ENCODE measurements around the gene LAMP2. TPM values are rescaled to one million over a fixed set of nuclear protein-coding genes. Genes with fewer than 3 reads are reported as not detected.

Gene LAMP2
- polyA plus RNA-seq (2012; ENCODE audit: insufficient read length, low read depth): 50.0 TPM

DNA sequence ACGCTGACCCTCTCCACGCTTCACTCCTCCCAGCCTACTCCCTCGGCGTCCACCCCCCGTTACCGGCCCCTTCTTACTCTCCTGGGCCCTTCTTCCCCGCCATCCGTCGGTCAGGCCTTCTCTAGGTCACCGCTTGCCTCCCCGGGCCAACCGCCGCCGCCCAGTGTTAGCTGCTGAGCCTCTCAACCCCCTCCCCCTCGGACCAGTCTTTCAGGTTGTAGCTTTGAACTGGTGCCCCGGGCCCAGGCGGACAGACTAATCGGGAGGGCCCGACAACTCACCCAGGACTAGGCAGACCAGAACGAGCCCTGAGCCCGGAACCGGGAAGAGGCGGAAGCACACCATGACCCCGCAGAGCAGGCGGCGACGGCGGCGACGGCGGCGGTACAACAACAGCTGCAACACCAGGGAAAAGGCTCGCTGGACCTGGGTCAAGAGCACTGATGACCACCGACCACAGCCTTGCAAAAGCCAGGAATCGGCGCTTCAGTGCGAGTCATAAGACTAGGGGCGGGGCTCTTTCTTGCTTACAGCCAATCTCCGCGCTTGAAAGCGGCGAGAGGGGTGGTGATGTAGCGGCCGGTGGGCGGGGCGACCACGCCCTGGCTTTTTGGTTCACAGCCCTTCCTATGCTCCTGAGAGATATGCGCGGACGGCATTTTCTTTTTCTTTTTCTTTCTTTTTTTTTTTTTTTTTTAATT lies at the start of gene LAMP2:
TSS of gene LAMP2 (minus strand) at position 472 of the 701 bp plus-strand sequence. CDS start at position 345, 127 bp downstream.
- TF ChIP-seq FOXP2 (optimal IDR thresholded peaks at IDR 0.05; ENCODE audit: borderline replicate concordance, extremely low read depth, extremely low read length, insufficient read depth) (no peak), SIN3A (IDR thresholded peaks at IDR 0.05; ENCODE audit: borderline replicate concordance, insufficient read depth, low read length) (no peak), TAF1 (IDR thresholded peaks at IDR 0.05; ENCODE audit: borderline replicate concordance, insufficient read depth, low read length) (peak; percentile 88), POLR2AphosphoS5 (IDR thresholded peaks at IDR 0.05; ENCODE audit: low read depth, low read length) (peak; percentile 80)
- TF ChIP-seq, protein P1, sequence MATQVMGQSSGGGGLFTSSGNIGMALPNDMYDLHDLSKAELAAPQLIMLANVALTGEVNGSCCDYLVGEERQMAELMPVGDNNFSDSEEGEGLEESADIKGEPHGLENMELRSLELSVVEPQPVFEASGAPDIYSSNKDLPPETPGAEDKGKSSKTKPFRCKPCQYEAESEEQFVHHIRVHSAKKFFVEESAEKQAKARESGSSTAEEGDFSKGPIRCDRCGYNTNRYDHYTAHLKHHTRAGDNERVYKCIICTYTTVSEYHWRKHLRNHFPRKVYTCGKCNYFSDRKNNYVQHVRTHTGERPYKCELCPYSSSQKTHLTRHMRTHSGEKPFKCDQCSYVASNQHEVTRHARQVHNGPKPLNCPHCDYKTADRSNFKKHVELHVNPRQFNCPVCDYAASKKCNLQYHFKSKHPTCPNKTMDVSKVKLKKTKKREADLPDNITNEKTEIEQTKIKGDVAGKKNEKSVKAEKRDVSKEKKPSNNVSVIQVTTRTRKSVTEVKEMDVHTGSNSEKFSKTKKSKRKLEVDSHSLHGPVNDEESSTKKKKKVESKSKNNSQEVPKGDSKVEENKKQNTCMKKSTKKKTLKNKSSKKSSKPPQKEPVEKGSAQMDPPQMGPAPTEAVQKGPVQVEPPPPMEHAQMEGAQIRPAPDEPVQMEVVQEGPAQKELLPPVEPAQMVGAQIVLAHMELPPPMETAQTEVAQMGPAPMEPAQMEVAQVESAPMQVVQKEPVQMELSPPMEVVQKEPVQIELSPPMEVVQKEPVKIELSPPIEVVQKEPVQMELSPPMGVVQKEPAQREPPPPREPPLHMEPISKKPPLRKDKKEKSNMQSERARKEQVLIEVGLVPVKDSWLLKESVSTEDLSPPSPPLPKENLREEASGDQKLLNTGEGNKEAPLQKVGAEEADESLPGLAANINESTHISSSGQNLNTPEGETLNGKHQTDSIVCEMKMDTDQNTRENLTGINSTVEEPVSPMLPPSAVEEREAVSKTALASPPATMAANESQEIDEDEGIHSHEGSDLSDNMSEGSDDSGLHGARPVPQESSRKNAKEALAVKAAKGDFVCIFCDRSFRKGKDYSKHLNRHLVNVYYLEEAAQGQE (IDR thresholded peaks at IDR 0.05; ENCODE audit: insufficient read depth in 1 of 2, low read depth in 2 of 2, low read length in 2 of 2): 0 out of 4 replicates have a peak, but pooled peaks of 1 of the 2 experiments have one; percentile 37

- TF ChIP-seq TAF1 (IDR thresholded peaks at IDR 0.05; ENCODE audit: borderline replicate concordance, insufficient read depth, low read length): no peak
- no peak for TF ChIP-seq FOXP2 (optimal IDR thresholded peaks at IDR 0.05; ENCODE audit: borderline replicate concordance, extremely low read depth, extremely low read length, insufficient read depth)
- TF ChIP-seq, protein P1 (IDR thresholded peaks at IDR 0.05; ENCODE audit: insufficient read depth in 1 of 2, low read depth in 2 of 2, low read length in 2 of 2): no peak
- no peak for TF ChIP-seq SIN3A (IDR thresholded peaks at IDR 0.05; ENCODE audit: borderline replicate concordance, insufficient read depth, low read length)
Observed at GRCh38 chrX:120517936-120518335, 48.8 kb upstream of the LAMP2 start.

GRCh38 chrX:120514236-120514635 lies 45.1 kb upstream of the LAMP2 start:
- TF ChIP-seq FOXP2 (optimal IDR thresholded peaks at IDR 0.05; ENCODE audit: borderline replicate concordance, extremely low read depth, extremely low read length, insufficient read depth): no peak
- TF ChIP-seq SIN3A (IDR thresholded peaks at IDR 0.05; ENCODE audit: borderline replicate concordance, insufficient read depth, low read length): no peak
- TF ChIP-seq TAF1 (IDR thresholded peaks at IDR 0.05; ENCODE audit: borderline replicate concordance, insufficient read depth, low read length): no peak
- TF ChIP-seq POLR2AphosphoS5 (IDR thresholded peaks at IDR 0.05; ENCODE audit: low read depth, low read length): no peak
- TF ChIP-seq, protein P1 (IDR thresholded peaks at IDR 0.05; ENCODE audit: insufficient read depth in 1 of 2, low read depth in 2 of 2, low read length in 2 of 2): no peak

GRCh38 chrX:120512627-120513026 lies 43.5 kb upstream of the LAMP2 start:
- no peak for TF ChIP-seq FOXP2 (optimal IDR thresholded peaks at IDR 0.05; ENCODE audit: borderline replicate concordance, extremely low read depth, extremely low read length, insufficient read depth)
- TF ChIP-seq, protein P1 (IDR thresholded peaks at IDR 0.05; ENCODE audit: insufficient read depth in 1 of 2, low read depth in 2 of 2, low read length in 2 of 2): no peak
